ENCODE data around the gene PRKAG1.

Gene PRKAG1

DNA sequence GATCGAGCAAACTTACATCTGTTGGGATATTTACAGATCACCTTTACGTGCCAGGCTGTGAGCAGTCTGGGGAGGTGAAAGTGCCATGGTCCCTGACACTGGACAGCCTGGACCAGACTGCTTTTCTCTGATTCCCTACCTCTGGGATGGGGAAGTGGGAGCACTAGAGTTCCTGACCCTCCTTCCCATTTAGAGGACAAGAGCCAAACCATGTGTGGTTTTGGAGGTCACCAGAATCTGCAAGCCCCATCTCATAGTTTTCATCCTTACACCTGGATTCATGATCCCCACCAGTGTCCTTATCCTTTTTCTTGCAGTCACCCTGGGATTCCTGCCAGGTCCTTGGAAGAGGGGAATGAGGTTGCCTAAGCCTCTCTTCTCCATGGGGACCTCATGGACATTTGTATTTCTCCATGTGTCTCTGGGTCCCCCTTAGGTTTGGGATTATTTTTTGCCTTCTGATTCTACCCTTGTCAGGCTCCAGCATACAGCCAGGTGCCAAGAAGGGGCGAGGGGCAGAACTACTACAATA, 45.6 kb downstream of the PRKAG1 start:
- TF ChIP-seq, protein P1, sequence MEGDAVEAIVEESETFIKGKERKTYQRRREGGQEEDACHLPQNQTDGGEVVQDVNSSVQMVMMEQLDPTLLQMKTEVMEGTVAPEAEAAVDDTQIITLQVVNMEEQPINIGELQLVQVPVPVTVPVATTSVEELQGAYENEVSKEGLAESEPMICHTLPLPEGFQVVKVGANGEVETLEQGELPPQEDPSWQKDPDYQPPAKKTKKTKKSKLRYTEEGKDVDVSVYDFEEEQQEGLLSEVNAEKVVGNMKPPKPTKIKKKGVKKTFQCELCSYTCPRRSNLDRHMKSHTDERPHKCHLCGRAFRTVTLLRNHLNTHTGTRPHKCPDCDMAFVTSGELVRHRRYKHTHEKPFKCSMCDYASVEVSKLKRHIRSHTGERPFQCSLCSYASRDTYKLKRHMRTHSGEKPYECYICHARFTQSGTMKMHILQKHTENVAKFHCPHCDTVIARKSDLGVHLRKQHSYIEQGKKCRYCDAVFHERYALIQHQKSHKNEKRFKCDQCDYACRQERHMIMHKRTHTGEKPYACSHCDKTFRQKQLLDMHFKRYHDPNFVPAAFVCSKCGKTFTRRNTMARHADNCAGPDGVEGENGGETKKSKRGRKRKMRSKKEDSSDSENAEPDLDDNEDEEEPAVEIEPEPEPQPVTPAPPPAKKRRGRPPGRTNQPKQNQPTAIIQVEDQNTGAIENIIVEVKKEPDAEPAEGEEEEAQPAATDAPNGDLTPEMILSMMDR (IDR thresholded peaks at IDR 0.05; ENCODE audit: low read depth, low read length): no peak
- DNase-seq (ENCODE audit: extremely low read depth, low read depth): no peak

GRCh38 chr12:48972213-48972951, 46.2 kb downstream of the PRKAG1 start:
- no peak for DNase-seq (ENCODE audit: extremely low read depth, low read depth)
- TF ChIP-seq, protein P1 (IDR thresholded peaks at IDR 0.05; ENCODE audit: low read depth, low read length): no peak; the same call in 1 of the 2 replicates

DNA sequence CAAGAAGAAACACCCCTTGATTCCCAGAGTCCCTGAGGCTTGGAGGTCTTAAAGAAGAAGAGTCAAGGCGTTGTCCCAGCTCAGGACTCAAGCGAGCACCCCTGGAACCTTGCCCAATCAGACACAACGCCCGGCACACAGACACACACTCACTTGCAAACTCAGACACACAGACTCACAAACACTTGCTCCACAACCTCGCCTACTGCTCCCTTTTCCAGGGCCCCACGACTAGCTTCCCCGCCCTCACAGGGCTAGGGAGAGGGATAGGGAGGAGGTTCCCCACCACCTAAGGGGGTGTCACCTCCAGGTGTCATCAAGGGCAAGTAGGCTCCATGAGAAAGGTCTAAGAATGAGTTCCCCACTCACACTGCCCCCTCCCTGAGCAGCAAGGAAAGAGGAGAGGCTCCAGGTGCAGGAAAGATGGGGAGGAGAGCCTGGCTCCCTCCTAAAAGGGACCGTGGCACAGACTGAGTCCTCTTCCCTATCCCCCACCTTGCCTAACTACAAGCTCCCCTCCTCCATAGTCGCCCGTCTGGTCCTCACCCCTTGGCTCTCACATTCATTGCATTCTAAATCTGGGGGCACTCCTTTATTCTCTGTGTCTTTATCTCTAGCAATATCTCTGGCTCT, 47.8 kb downstream of the PRKAG1 start:
- TF ChIP-seq, protein P1 (IDR thresholded peaks at IDR 0.05; ENCODE audit: low read depth, low read length): no peak

GRCh38 chr12:48969833-48970701, 48.5 kb downstream of the PRKAG1 start:
- DNase-seq (ENCODE audit: extremely low read depth, low read depth): no peak
- TF ChIP-seq, protein P1 (IDR thresholded peaks at IDR 0.05; ENCODE audit: low read depth, low read length): no peak

More for the DNA sequence above, 47.8 kb downstream of the PRKAG1 start:
- DNase-seq (ENCODE audit: extremely low read depth, low read depth): no peak

DNA sequence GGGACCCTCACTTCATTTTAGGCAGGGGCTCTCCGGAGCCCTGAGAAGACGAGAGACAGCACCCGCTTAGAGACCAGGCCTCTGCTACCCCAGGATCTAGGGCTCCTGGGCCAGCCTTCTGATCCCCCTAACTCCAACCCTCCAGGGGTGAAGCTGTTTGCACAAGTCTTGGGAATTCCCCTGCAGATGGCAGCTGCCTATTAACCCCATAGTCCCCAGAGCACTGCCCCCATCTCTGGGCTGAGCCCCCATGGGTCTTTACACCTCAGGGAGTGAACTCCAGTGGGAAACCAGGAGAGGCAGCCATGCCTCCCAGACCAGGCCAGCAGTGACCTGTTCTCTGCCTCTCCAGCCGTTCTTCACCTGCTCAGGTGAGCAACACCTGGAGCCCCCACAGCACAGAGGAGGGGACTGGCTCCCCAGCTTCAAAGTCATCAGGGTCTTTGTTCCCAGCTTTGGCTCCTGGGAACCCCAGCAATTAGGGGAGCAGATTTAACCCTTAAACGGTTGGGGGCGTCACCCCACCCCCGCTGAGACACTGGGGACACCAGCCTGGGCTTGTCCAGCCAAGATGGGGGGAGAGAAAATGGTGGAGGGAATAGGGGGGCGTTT, 49.3 kb downstream of the PRKAG1 start:
- TF ChIP-seq, protein P1 (IDR thresholded peaks at IDR 0.05; ENCODE audit: low read depth, low read length): no peak
- DNase-seq (ENCODE audit: extremely low read depth, low read depth): no peak

DNA sequence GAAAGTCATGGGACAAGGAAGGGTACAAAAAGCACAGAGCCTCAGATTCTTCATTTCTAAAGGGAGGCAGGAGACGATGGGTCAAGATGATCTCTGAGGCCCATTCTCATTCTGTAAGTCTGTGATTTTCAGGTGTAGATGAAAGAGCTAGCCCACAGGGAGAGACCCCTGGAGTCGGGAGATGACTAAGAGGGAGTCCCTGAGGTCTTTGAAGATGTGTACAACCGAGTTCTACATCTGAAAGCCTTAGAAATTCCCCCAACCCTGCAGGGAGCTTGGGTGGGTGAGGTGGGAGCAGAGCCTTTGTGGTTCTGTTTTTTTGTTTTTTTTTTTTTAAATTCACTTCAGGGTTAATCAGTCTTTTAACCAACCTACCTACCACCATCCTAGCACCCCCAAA, 50.1 kb downstream of the PRKAG1 start:
- DNase-seq (ENCODE audit: extremely low read depth, low read depth): no peak
- TF ChIP-seq, protein P1 (IDR thresholded peaks at IDR 0.05; ENCODE audit: low read depth, low read length): no peak

Data from AG09319 (cell line).